Stimulated activated CD4-positive, alpha-beta T cell treated with anti-CD3 and anti-CD28 coated beads, TNF-alpha, amount 100 ng/mL, for 1 hour (primary cell): ENCODE data around the gene GID8.

Experiments used
- DNase-seq, 3 donors: peaks; one replicate each; pipeline ENCODE4 v3.0.0-alpha.2; 2020; ENCODE audit warnings: low read depth in 3 of 3, low spot score in 1 of 3

Gene GID8

GRCh38 chr20:62902926-62903615, 34.9 kb upstream of the GID8 start:
- DNase-seq = no peak

GRCh38 chr20:62905536-62906117, 32.3 kb upstream of the GID8 start:
- DNase-seq = no peak

- no peak for DNase-seq
Observed at GRCh38 chr20:62906209-62906608, 31.7 kb upstream of the GID8 start.

GRCh38 chr20:62906647-62907375, 31.1 kb upstream of the GID8 start:
- no peak for DNase-seq

GRCh38 chr20:62907384-62908317, 30.3 kb upstream of the GID8 start:
- no peak for DNase-seq

GRCh38 chr20:62908971-62909791, 28.8 kb upstream of the GID8 start:
- DNase-seq = no peak

GRCh38 chr20:62910217-62910766, 27.7 kb upstream of the GID8 start:
- no peak for DNase-seq

GRCh38 chr20:62910777-62911497, 27.0 kb upstream of the GID8 start:
- no peak for DNase-seq

- no peak for DNase-seq
Observed at GRCh38 chr20:62911701-62912280, 26.2 kb upstream of the GID8 start.

- no peak for DNase-seq
Observed at GRCh38 chr20:62913043-62913630, 24.8 kb upstream of the GID8 start.

- DNase-seq = no peak
Observed at GRCh38 chr20:62914436-62914835, 23.5 kb upstream of the GID8 start.

- no peak for DNase-seq
Observed at GRCh38 chr20:62914970-62915457, 22.9 kb upstream of the GID8 start.

GRCh38 chr20:62916703-62917476, 21.1 kb upstream of the GID8 start:
- no peak for DNase-seq

GRCh38 chr20:62917720-62918119, 20.2 kb upstream of the GID8 start:
- DNase-seq = no peak

- DNase-seq = no peak
Observed at GRCh38 chr20:62918147-62918546, 19.8 kb upstream of the GID8 start.

GRCh38 chr20:62918831-62919230, 19.1 kb upstream of the GID8 start:
- no peak for DNase-seq

GRCh38 chr20:62920039-62920645, 17.8 kb upstream of the GID8 start:
- no peak for DNase-seq
